Esophagus squamous epithelium (tissue), 4 donors: ENCODE data around the gene DNAJA4.

Source experiments
- POLR2A ChIP-seq, 4 donors: fragments of 450-650 bp; IDR thresholded peaks; one replicate each; pipeline ENCODE4 v1.6.1; 2017; ENCODE audit warnings: antibody characterized with exemption in 4 of 4, mild to moderate bottlenecking in 4 of 4, moderate library complexity in 3 of 4
- TF ChIP-seq, protein P1 (sequence below), 6 experiments: fragments of 450-650 bp in 4 of 6; fragments of 200-600 bp in 2 of 6; sonication (generic) in 2 of 6; IDR thresholded peaks; one replicate each; pipeline ENCODE4 v1.5.1; 2016 to 2019; ENCODE audit warnings: antibody characterized with exemption in 6 of 6, mild to moderate bottlenecking in 4 of 6, moderate library complexity in 4 of 6

DNA sequence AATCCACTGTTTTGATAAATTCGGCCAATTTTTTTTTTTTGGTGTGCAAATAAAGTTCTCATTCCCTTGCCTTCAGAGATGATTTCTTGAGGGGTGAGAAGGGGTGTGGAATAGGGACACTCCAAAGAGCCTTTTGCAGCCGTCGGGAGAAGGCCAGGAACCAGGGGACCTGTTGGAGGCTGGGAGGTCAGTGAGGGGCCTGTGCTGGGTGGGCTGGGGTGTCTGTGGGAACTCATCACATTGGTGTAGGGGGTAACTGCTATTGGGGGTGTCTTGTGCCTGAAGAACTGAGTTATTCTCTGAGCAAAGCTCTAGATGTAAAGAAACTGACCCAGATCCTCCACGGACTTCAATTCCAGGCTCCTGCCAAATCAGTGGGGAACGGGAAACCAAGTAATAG lies 48.6 kb downstream of the DNAJA4 start:
- TF ChIP-seq, protein P1, sequence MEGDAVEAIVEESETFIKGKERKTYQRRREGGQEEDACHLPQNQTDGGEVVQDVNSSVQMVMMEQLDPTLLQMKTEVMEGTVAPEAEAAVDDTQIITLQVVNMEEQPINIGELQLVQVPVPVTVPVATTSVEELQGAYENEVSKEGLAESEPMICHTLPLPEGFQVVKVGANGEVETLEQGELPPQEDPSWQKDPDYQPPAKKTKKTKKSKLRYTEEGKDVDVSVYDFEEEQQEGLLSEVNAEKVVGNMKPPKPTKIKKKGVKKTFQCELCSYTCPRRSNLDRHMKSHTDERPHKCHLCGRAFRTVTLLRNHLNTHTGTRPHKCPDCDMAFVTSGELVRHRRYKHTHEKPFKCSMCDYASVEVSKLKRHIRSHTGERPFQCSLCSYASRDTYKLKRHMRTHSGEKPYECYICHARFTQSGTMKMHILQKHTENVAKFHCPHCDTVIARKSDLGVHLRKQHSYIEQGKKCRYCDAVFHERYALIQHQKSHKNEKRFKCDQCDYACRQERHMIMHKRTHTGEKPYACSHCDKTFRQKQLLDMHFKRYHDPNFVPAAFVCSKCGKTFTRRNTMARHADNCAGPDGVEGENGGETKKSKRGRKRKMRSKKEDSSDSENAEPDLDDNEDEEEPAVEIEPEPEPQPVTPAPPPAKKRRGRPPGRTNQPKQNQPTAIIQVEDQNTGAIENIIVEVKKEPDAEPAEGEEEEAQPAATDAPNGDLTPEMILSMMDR (IDR thresholded peaks at IDR 0.05): no peak
- no peak for TF ChIP-seq POLR2A (IDR thresholded peaks at IDR 0.05)
